Kidney (tissue), 14 donors: ENCODE results near the gene EIF4A3. TPM values are rescaled to one million over a fixed set of nuclear protein-coding genes. Genes with fewer than 3 reads are reported as not detected.
A peak's percentile ranks its signal among the peaks of the same experiment; 100 is the strongest.

ENCODE experiments used
- DNase-seq, 5 donors: peaks; one replicate each; pipeline ENCODE4 v3.0.0-alpha.2; 2013 to 2020
- FAIRE-seq: peaks from 2 replicates; lab custom pipeline; 2012; peaks lifted over from hg19 to GRCh38; lab: Jason Lieb, UNC
- H3K27ac ChIP-seq, 2 donors: one replicate each; pipeline ENCODE4 v1.7.0; 2013; ENCODE audit warnings: low read depth in 2 of 2, low read length in 2 of 2, inconsistent platforms in 1 of 2
- H3K27me3 ChIP-seq: one replicate; pipeline ENCODE4 v1.7.1; 2013; ENCODE audit warnings: low read length, inconsistent platforms; ENCODE audit not compliant: control insufficient read depth, insufficient read depth
- H3K36me3 ChIP-seq, 3 donors: one replicate each; pipeline versions ENCODE4 v1.7.0 to v1.7.1; 2013; ENCODE audit warnings: low read length in 3 of 3, control low read depth in 1 of 3, inconsistent platforms in 1 of 3; ENCODE audit not compliant: insufficient read depth in 3 of 3, control insufficient read depth in 2 of 3
- H3K4me1 ChIP-seq, 3 donors: one replicate each; pipeline versions ENCODE4 v1.7.0 to v1.7.1; 2013; ENCODE audit warnings: low read length in 3 of 3, inconsistent platforms in 1 of 3, low read depth in 1 of 3; ENCODE audit not compliant: control insufficient read depth in 2 of 3, insufficient read depth in 2 of 3
- H3K4me3 ChIP-seq, 3 donors: one replicate each; pipeline versions ENCODE4 v1.7.0 to v1.8.1; 2013; ENCODE audit warnings: low read length in 3 of 3, control low read depth in 1 of 3, inconsistent platforms in 1 of 3
- H3K9ac ChIP-seq, 3 donors: one replicate each; pipeline versions ENCODE4 v1.7.0 to v1.7.1; 2013; ENCODE audit warnings: low read length in 3 of 3, control low read depth in 1 of 3, inconsistent platforms in 1 of 3
- H3K9me3 ChIP-seq, 3 donors: one replicate each; pipeline versions ENCODE4 v1.7.0 to v1.7.1; 2013; ENCODE audit warnings: low read length in 3 of 3, control low read depth in 1 of 3, inconsistent platforms in 1 of 3; ENCODE audit not compliant: control insufficient read depth in 2 of 3, insufficient read depth in 1 of 3
- intact Hi-C: fragments of 100-400 bp; cut with DNase I; formaldehyde crosslinking; loops from one replicate; pipeline ENCODE4 v1.11.1; 2022
- polyA plus RNA-seq: library from polyadenylated mRNA; stranded (reverse); fragments of 350-450 nt; fragmentation: Illumina TruSeq; extraction: RNeasy Lipid Tissue Mini Kit (QIAGEN cat#74804); gene quantifications from one replicate; pipeline ENCODE4 v1.2.3, GENCODE V29; 2014; ENCODE audit warnings: low read depth, low replicate concordance; ENCODE audit not compliant: insufficient read depth
- total RNA-seq: library from RNA; stranded (reverse); fragmentation: NEBNext Ultra II Directional; extraction: Animal tissue kit (Norgen Biotek cat#: 25700); gene quantifications from one replicate; pipeline ENCODE4 v1.2.1, GENCODE V29; 2021
- TF ChIP-seq, protein P1 (sequence below): IDR thresholded peaks from 3 replicates; pipeline ENCODE4 v1.5.1; 2012; ENCODE audit warnings: mild to moderate bottlenecking, moderate library complexity, borderline replicate concordance; ENCODE audit not compliant: insufficient read depth; ENCODE audit errors: extremely low read depth
- donor health status: control.
- donor health status: control.
- donor health status: control.
- donor health status: control.
- donor health status: control.
- donor health status: DM: yes; HTN: yes; CAD: no.
- donor health status: Normal renal cell carcinoma (clear cell type).

EIF4A3 gene
- total and polyA plus RNA-seq, 2 donors from 2014 or later = 63.6 to 75.0 TPM

DNA sequence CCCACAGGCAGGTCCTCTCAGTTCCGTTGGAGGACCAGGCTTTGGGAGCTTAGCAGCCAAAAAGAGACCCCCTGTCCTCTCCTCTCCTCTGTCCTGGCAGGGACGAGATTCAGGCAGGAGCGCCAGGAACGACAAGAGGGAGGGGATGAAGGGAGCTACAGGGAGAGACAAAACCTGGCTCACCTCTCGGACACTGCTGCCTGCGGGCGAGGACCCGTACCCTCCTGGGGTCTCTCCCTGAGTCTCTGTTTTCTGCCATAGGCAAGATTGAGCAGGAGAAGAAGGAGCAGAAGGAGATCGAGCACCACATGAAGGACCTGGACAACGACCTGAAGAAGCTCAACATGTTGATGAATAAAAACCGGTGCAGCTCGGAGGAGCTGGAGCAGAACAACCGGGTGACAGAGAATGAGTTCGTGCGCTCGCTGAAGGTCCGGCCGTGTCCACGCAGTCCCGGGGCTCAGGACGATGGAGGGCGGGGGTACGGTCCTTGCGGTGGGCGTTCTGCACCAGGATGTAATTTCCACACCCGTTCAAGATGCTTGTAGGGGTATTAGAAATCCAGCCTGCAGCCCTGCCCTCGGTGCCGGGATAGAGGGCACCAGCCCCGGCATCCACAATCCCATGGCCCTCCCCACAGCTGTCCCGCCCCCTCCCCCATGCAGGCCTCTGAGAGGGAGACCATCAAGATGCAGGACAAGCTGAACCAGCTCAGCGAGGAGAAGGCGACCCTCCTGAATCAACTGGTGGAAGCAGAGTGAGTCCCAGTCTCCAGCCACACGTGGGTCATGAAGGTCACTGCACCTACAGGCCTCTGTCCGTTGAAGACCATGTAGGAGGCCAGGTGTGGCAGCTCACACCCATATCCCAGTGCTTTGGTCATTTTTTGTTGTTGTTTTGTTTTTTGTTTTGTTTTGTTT lies 59.3 kb downstream of the EIF4A3 start:
- H3K4me3 ChIP-seq = no peak overlapping the region
- intact Hi-C loops = no loop called here

DNA sequence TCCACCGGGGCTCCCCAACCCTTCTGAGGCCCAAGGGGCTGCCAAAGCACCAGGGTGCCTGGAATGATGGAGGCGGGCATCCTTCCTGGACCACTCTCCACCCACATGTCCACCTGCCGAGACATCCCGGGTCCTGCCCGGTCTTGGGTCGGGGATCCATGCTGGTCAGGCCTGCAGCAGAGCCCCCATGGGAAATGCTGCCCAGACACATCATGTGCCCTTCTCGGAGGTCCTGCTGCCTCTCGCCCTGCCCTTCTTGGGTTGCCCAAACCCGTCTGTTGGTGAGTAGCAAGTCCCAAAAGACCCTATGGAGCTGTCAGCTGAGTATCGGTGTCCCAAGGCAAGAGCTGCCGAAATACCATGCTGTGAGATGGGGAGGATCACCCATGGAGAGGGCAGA lies 60.3 kb downstream of the EIF4A3 start:
- FAIRE-seq (no peak), DNase-seq (no peak)
- Histone ChIP-seq H3K4me3 (no peak overlapping the region), H3K4me1 (no peaks in the 10 kb centered on the region), H3K9me3 (no peaks in the 10 kb centered on the region), H3K36me3 (no peaks in the 10 kb centered on the region), H3K27ac (no peak overlapping the region), H3K9ac (no peak overlapping the region), H3K27me3 (no peaks in the 10 kb centered on the region)
- TF ChIP-seq, protein P1, sequence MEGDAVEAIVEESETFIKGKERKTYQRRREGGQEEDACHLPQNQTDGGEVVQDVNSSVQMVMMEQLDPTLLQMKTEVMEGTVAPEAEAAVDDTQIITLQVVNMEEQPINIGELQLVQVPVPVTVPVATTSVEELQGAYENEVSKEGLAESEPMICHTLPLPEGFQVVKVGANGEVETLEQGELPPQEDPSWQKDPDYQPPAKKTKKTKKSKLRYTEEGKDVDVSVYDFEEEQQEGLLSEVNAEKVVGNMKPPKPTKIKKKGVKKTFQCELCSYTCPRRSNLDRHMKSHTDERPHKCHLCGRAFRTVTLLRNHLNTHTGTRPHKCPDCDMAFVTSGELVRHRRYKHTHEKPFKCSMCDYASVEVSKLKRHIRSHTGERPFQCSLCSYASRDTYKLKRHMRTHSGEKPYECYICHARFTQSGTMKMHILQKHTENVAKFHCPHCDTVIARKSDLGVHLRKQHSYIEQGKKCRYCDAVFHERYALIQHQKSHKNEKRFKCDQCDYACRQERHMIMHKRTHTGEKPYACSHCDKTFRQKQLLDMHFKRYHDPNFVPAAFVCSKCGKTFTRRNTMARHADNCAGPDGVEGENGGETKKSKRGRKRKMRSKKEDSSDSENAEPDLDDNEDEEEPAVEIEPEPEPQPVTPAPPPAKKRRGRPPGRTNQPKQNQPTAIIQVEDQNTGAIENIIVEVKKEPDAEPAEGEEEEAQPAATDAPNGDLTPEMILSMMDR = no peak
- intact Hi-C loops = no loop called here

More for the DNA sequence above, 59.3 kb downstream of the EIF4A3 start:
- DNase-seq (peak in 1 of 5 donors; percentile 60), FAIRE-seq (no peak)
- Histone ChIP-seq H3K27me3 (no peaks in the 10 kb centered on the region), H3K4me1 (no peaks in the 10 kb centered on the region), H3K27ac (no peak overlapping the region), H3K9me3 (no peaks in the 10 kb centered on the region), H3K36me3 (no peaks in the 10 kb centered on the region), H3K9ac (no peak overlapping the region)
- TF ChIP-seq, protein P1 = no peak

DNA sequence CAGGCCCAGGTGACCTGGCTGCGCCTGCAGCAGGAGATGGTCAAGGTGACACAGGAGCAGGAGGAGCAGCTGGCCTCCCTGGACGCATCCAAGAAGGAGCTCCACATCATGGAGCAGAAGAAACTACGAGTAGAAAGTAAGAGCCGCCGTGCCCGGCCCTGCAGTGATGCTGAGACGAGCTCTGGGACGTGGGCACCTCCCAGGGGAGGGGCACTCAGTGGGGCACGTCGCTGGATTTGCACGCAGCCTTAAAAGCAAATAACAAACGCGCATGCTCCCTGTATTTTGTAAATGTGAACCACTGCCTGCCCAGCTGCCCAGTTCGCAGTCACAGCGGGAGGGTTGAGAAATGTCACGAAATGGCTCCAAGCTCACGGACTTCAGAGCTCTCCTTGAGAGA lies 60.8 kb downstream of the EIF4A3 start:
- H3K4me3 ChIP-seq = no peak overlapping the region
- intact Hi-C loops = no loop called here
- no peak for FAIRE-seq
- no peaks in the 10 kb centered on the region for H3K4me1 ChIP-seq
- no peaks in the 10 kb centered on the region for H3K27me3 ChIP-seq
- H3K9ac ChIP-seq = no peak overlapping the region
- H3K9me3 ChIP-seq = no peaks in the 10 kb centered on the region
- no peak for DNase-seq
- H3K27ac ChIP-seq = no peak overlapping the region
- TF ChIP-seq, protein P1 = no peak
- H3K36me3 ChIP-seq = no peaks in the 10 kb centered on the region
